ENCODE measurements around the gene STK36.

Gene STK36

GRCh38 chr2:218643751-218644310, 28.1 kb upstream of the STK36 start:
- H3K4me1 ChIP-seq (ENCODE audit: control insufficient read depth, low read depth, low read length), result no peaks in the 10 kb centered on the region
- no peaks in the 10 kb centered on the region for H3K79me1 ChIP-seq (ENCODE audit: low read length)
- H4K8ac ChIP-seq (ENCODE audit: low read depth, low read length), result no peak overlapping the region
- H2BK5ac ChIP-seq (ENCODE audit: low read length), result no peak overlapping the region
- H3K27ac ChIP-seq (ENCODE audit: low read depth, low read length), result no peak overlapping the region
- no peak overlapping the region for H2AK5ac ChIP-seq (ENCODE audit: low read length)
- WGBS (ENCODE audit: extremely low coverage, insufficient coverage, low lambda C conversion rate), result no CpG with 5 or more reads among the region's 10 CpGs
- H4K5ac ChIP-seq (ENCODE audit: low read length), result no peak overlapping the region
- no peak overlapping the region for H3K18ac ChIP-seq (ENCODE audit: low read length)
- no peak overlapping the region for H2BK15ac ChIP-seq (replicated peaks; ENCODE audit: low read depth)
- no peaks in the 10 kb centered on the region for H3K27me3 ChIP-seq (ENCODE audit: insufficient read depth, low read length, poor library complexity)
- no peak overlapping the region for H3K56ac ChIP-seq (ENCODE audit: low read length)
- no peak overlapping the region for H3K9ac ChIP-seq (ENCODE audit: low read length)
- no peaks in the 10 kb centered on the region for H3K79me2 ChIP-seq (ENCODE audit: control insufficient read depth, insufficient read depth, low read length)
- DNase-seq, result no peak
- H3K4ac ChIP-seq (ENCODE audit: low read depth, low read length), result no peak overlapping the region
- H3K4me3 ChIP-seq (ENCODE audit: low read length), result no peak overlapping the region
- H3K4me2 ChIP-seq (ENCODE audit: low read length), result no peak overlapping the region
- peaks cover 35% of the 10 kb centered on the region for H3K36me3 ChIP-seq (ENCODE audit: control insufficient read depth, insufficient read depth, low read length)
- H2BK120ac ChIP-seq (ENCODE audit: low read depth, low read length), result no peak overlapping the region
- no peak overlapping the region for H3K23ac ChIP-seq (ENCODE audit: low read length)

GRCh38 chr2:218644721-218645120, 27.2 kb upstream of the STK36 start:
- DNase-seq, result no peak
- Histone ChIP-seq H2BK5ac (ENCODE audit: low read length) (no peak overlapping the region), H4K8ac (ENCODE audit: low read depth, low read length) (no peak overlapping the region), H3K4ac (ENCODE audit: low read depth, low read length) (no peak overlapping the region), H3K4me3 (ENCODE audit: low read length) (no peak overlapping the region), H3K23ac (ENCODE audit: low read length) (no peak overlapping the region), H3K36me3 (ENCODE audit: control insufficient read depth, insufficient read depth, low read length) (peaks cover 32% of the 10 kb centered on the region), H3K4me1 (ENCODE audit: control insufficient read depth, low read depth, low read length) (no peaks in the 10 kb centered on the region), H4K5ac (ENCODE audit: low read length) (no peak overlapping the region), H2BK15ac (replicated peaks; ENCODE audit: low read depth) (no peak overlapping the region), H2BK120ac (ENCODE audit: low read depth, low read length) (no peak overlapping the region), H3K27ac (ENCODE audit: low read depth, low read length) (no peak overlapping the region), H3K4me2 (ENCODE audit: low read length) (no peak overlapping the region), H3K79me2 (ENCODE audit: control insufficient read depth, insufficient read depth, low read length) (no peaks in the 10 kb centered on the region), H3K9ac (ENCODE audit: low read length) (no peak overlapping the region), H3K18ac (ENCODE audit: low read length) (no peak overlapping the region), H3K79me1 (ENCODE audit: low read length) (no peaks in the 10 kb centered on the region), H2AK5ac (ENCODE audit: low read length) (no peak overlapping the region), H3K27me3 (ENCODE audit: insufficient read depth, low read length, poor library complexity) (no peaks in the 10 kb centered on the region), H3K56ac (ENCODE audit: low read length) (no peak overlapping the region)
- no CpG with 5 or more reads among the region's 11 CpGs for WGBS (ENCODE audit: extremely low coverage, insufficient coverage, low lambda C conversion rate)

- H3K56ac ChIP-seq (ENCODE audit: low read length), result no peak overlapping the region
- H3K36me3 ChIP-seq (ENCODE audit: control insufficient read depth, insufficient read depth, low read length), result peaks cover 32% of the 10 kb centered on the region
- H3K27ac ChIP-seq (ENCODE audit: low read depth, low read length), result no peak overlapping the region
- H3K4ac ChIP-seq (ENCODE audit: low read depth, low read length), result no peak overlapping the region
- H3K79me1 ChIP-seq (ENCODE audit: low read length), result no peaks in the 10 kb centered on the region
- H2BK120ac ChIP-seq (ENCODE audit: low read depth, low read length), result no peak overlapping the region
- no peak overlapping the region for H2AK5ac ChIP-seq (ENCODE audit: low read length)
- no peak overlapping the region for H2BK5ac ChIP-seq (ENCODE audit: low read length)
- H3K18ac ChIP-seq (ENCODE audit: low read length), result no peak overlapping the region
- no peak overlapping the region for H4K8ac ChIP-seq (ENCODE audit: low read depth, low read length)
- H3K4me3 ChIP-seq (ENCODE audit: low read length), result no peak overlapping the region
- H3K4me1 ChIP-seq (ENCODE audit: control insufficient read depth, low read depth, low read length), result no peaks in the 10 kb centered on the region
- WGBS (ENCODE audit: extremely low coverage, insufficient coverage, low lambda C conversion rate), result no CpG with 5 or more reads among the region's 1 CpG
- H3K4me2 ChIP-seq (ENCODE audit: low read length), result no peak overlapping the region
- no peak overlapping the region for H4K5ac ChIP-seq (ENCODE audit: low read length)
- no peak overlapping the region for H3K23ac ChIP-seq (ENCODE audit: low read length)
- H2BK15ac ChIP-seq (replicated peaks; ENCODE audit: low read depth), result no peak overlapping the region
- H3K9ac ChIP-seq (ENCODE audit: low read length), result no peak overlapping the region
- DNase-seq, result no peak
- H3K27me3 ChIP-seq (ENCODE audit: insufficient read depth, low read length, poor library complexity), result no peaks in the 10 kb centered on the region
- H3K79me2 ChIP-seq (ENCODE audit: control insufficient read depth, insufficient read depth, low read length), result no peaks in the 10 kb centered on the region
Observed at GRCh38 chr2:218645126-218645525, 26.8 kb upstream of the STK36 start.

- Histone ChIP-seq H3K23ac (ENCODE audit: low read length) (no peak overlapping the region), H3K36me3 (ENCODE audit: control insufficient read depth, insufficient read depth, low read length) (peaks cover 22% of the 10 kb centered on the region), H3K79me1 (ENCODE audit: low read length) (no peaks in the 10 kb centered on the region), H3K4me1 (ENCODE audit: control insufficient read depth, low read depth, low read length) (no peaks in the 10 kb centered on the region), H2AK5ac (ENCODE audit: low read length) (no peak overlapping the region), H4K5ac (ENCODE audit: low read length) (no peak overlapping the region), H3K18ac (ENCODE audit: low read length) (no peak overlapping the region), H2BK5ac (ENCODE audit: low read length) (no peak overlapping the region), H3K27me3 (ENCODE audit: insufficient read depth, low read length, poor library complexity) (no peaks in the 10 kb centered on the region), H3K9ac (ENCODE audit: low read length) (no peak overlapping the region), H3K4ac (ENCODE audit: low read depth, low read length) (no peak overlapping the region), H3K4me2 (ENCODE audit: low read length) (no peak overlapping the region), H3K27ac (ENCODE audit: low read depth, low read length) (no peak overlapping the region), H3K4me3 (ENCODE audit: low read length) (no peak overlapping the region), H3K79me2 (ENCODE audit: control insufficient read depth, insufficient read depth, low read length) (no peaks in the 10 kb centered on the region), H2BK15ac (replicated peaks; ENCODE audit: low read depth) (no peak overlapping the region), H4K8ac (ENCODE audit: low read depth, low read length) (no peak overlapping the region), H3K56ac (ENCODE audit: low read length) (no peak overlapping the region), H2BK120ac (ENCODE audit: low read depth, low read length) (no peak overlapping the region)
- peak; percentile 74 for DNase-seq
- no CpG with 5 or more reads among the region's 9 CpGs for WGBS (ENCODE audit: extremely low coverage, insufficient coverage, low lambda C conversion rate)
Observed at GRCh38 chr2:218648088-218648786, 23.6 kb upstream of the STK36 start.

GRCh38 chr2:218648787-218649100, 23.1 kb upstream of the STK36 start:
- no CpG with 5 or more reads among the region's 11 CpGs for WGBS (ENCODE audit: extremely low coverage, insufficient coverage, low lambda C conversion rate)
- H3K56ac ChIP-seq (ENCODE audit: low read length), result no peak overlapping the region
- no peak overlapping the region for H3K23ac ChIP-seq (ENCODE audit: low read length)
- no peak overlapping the region for H4K8ac ChIP-seq (ENCODE audit: low read depth, low read length)
- no peak overlapping the region for H4K5ac ChIP-seq (ENCODE audit: low read length)
- no peak overlapping the region for H3K27ac ChIP-seq (ENCODE audit: low read depth, low read length)
- no peak overlapping the region for H2BK15ac ChIP-seq (replicated peaks; ENCODE audit: low read depth)
- H3K79me1 ChIP-seq (ENCODE audit: low read length), result no peaks in the 10 kb centered on the region
- no peak overlapping the region for H3K4ac ChIP-seq (ENCODE audit: low read depth, low read length)
- H3K36me3 ChIP-seq (ENCODE audit: control insufficient read depth, insufficient read depth, low read length), result peaks cover 22% of the 10 kb centered on the region
- H3K27me3 ChIP-seq (ENCODE audit: insufficient read depth, low read length, poor library complexity), result no peaks in the 10 kb centered on the region
- DNase-seq, result no peak
- H2AK5ac ChIP-seq (ENCODE audit: low read length), result no peak overlapping the region
- H3K9ac ChIP-seq (ENCODE audit: low read length), result no peak overlapping the region
- no peak overlapping the region for H3K4me2 ChIP-seq (ENCODE audit: low read length)
- no peaks in the 10 kb centered on the region for H3K4me1 ChIP-seq (ENCODE audit: control insufficient read depth, low read depth, low read length)
- H2BK5ac ChIP-seq (ENCODE audit: low read length), result no peak overlapping the region
- no peak overlapping the region for H3K4me3 ChIP-seq (ENCODE audit: low read length)
- no peak overlapping the region for H3K18ac ChIP-seq (ENCODE audit: low read length)
- no peak overlapping the region for H2BK120ac ChIP-seq (ENCODE audit: low read depth, low read length)
- no peaks in the 10 kb centered on the region for H3K79me2 ChIP-seq (ENCODE audit: control insufficient read depth, insufficient read depth, low read length)

GRCh38 chr2:218655751-218656150, 16.1 kb upstream of the STK36 start:
- H3K36me3 ChIP-seq (ENCODE audit: control insufficient read depth, insufficient read depth, low read length), result peaks cover 7% of the 10 kb centered on the region

More at GRCh38 chr2:218655751-218656150, 16.1 kb upstream of the STK36 start:
- H2BK5ac ChIP-seq (ENCODE audit: low read length), result no peak overlapping the region
- DNase-seq, result no peak
- no CpG with 5 or more reads among the region's 2 CpGs for WGBS (ENCODE audit: extremely low coverage, insufficient coverage, low lambda C conversion rate)
- H3K4me2 ChIP-seq (ENCODE audit: low read length), result no peak overlapping the region
- no peak overlapping the region for H2AK5ac ChIP-seq (ENCODE audit: low read length)
- H2BK15ac ChIP-seq (replicated peaks; ENCODE audit: low read depth), result no peak overlapping the region
- H3K23ac ChIP-seq (ENCODE audit: low read length), result no peak overlapping the region
- no peak overlapping the region for H3K27ac ChIP-seq (ENCODE audit: low read depth, low read length)
- H2BK120ac ChIP-seq (ENCODE audit: low read depth, low read length), result no peak overlapping the region
- no peak overlapping the region for H4K5ac ChIP-seq (ENCODE audit: low read length)
- H3K4ac ChIP-seq (ENCODE audit: low read depth, low read length), result no peak overlapping the region
- H3K9ac ChIP-seq (ENCODE audit: low read length), result no peak overlapping the region
- no peaks in the 10 kb centered on the region for H3K27me3 ChIP-seq (ENCODE audit: insufficient read depth, low read length, poor library complexity)
- H3K4me3 ChIP-seq (ENCODE audit: low read length), result no peak overlapping the region
- H3K4me1 ChIP-seq (ENCODE audit: control insufficient read depth, low read depth, low read length), result no peaks in the 10 kb centered on the region
- peaks cover 3% of the 10 kb centered on the region for H3K79me2 ChIP-seq (ENCODE audit: control insufficient read depth, insufficient read depth, low read length)
- H3K18ac ChIP-seq (ENCODE audit: low read length), result no peak overlapping the region
- H4K8ac ChIP-seq (ENCODE audit: low read depth, low read length), result no peak overlapping the region
- no peak overlapping the region for H3K56ac ChIP-seq (ENCODE audit: low read length)
- peaks cover 11% of the 10 kb centered on the region for H3K79me1 ChIP-seq (ENCODE audit: low read length)

Data from mesendoderm (in vitro differentiated cells).